A172 (cell line): ENCODE measurements around the gene FBXO44. TPM values are rescaled to one million over a fixed set of nuclear protein-coding genes. Genes with fewer than 3 reads are reported as not detected.
A peak's percentile ranks its signal among the peaks of the same experiment; 100 is the strongest.

Experiments
- DNase-seq: peaks from one replicate; pipeline ENCODE4 v3.0.0-alpha.2; 2015; ENCODE audit warnings: low spot score
- total RNA-seq: library from RNA; depleted of rRNA; stranded (reverse); fragments of >200 nt; shearing (Covaris generic); gene quantifications from 2 replicates; pipeline ENCODE4 v1.2.3, GENCODE V29; 2014

Gene FBXO44
- total RNA-seq, 1 experiment from 2014 or later: 17.6 TPM

GRCh38 chr1:11658542-11658941 lies 3.9 kb downstream of the FBXO44 start:
- no peak for DNase-seq

GRCh38 chr1:11659748-11660147 lies 5.1 kb downstream of the FBXO44 start:
- no peak for DNase-seq

- DNase-seq: no peak
These were observed 6.4 kb downstream of the FBXO44 start for GRCh38 chr1:11661103-11661502.

GRCh38 chr1:11664336-11665065 lies 9.8 kb downstream of the FBXO44 start:
- DNase-seq: no peak

GRCh38 chr1:11668516-11668915 lies 13.8 kb downstream of the FBXO44 start:
- no peak for DNase-seq

- no peak for DNase-seq
These were observed 16.1 kb downstream of the FBXO44 start for GRCh38 chr1:11670747-11671146.

- DNase-seq: no peak
These were observed 16.5 kb downstream of the FBXO44 start for GRCh38 chr1:11671205-11671543.

GRCh38 chr1:11671544-11672286 lies 17.0 kb downstream of the FBXO44 start:
- DNase-seq: no peak

GRCh38 chr1:11673089-11673769 lies 18.6 kb downstream of the FBXO44 start:
- no peak for DNase-seq

- no peak for DNase-seq
These were observed 19.8 kb downstream of the FBXO44 start for GRCh38 chr1:11674488-11674887.

GRCh38 chr1:11675325-11675724 lies 20.6 kb downstream of the FBXO44 start:
- no peak for DNase-seq

- DNase-seq: no peak
These were observed 21.9 kb downstream of the FBXO44 start for GRCh38 chr1:11676386-11677103.

- DNase-seq: no peak
These were observed 23.8 kb downstream of the FBXO44 start for GRCh38 chr1:11678442-11678841.

GRCh38 chr1:11680270-11681070 lies 25.8 kb downstream of the FBXO44 start:
- DNase-seq: no peak

- DNase-seq: peak; percentile 59
These were observed 26.5 kb downstream of the FBXO44 start, which contains the start of gene MAD2L2 for GRCh38 chr1:11681071-11681771. Gene MAD2L2 (minus strand): TSS chr1:11681148. CDS start chr1:11680601, 547 bp downstream.

- DNase-seq: no peak
These were observed 27.7 kb downstream of the FBXO44 start for GRCh38 chr1:11682287-11682771.

- no peak for DNase-seq
These were observed 28.1 kb downstream of the FBXO44 start for GRCh38 chr1:11682799-11683198.

GRCh38 chr1:11684070-11684469 lies 29.4 kb downstream of the FBXO44 start:
- DNase-seq: no peak

GRCh38 chr1:11685210-11685752 lies 30.6 kb downstream of the FBXO44 start:
- no peak for DNase-seq

GRCh38 chr1:11688506-11688905 lies 33.8 kb downstream of the FBXO44 start:
- DNase-seq: no peak
